Measurements from ENCODE around the gene ID2. TPM values are rescaled to one million over a fixed set of nuclear protein-coding genes. Genes with fewer than 3 reads are reported as not detected.

Gene ID2
- total and polyA plus RNA-seq, 2 experiments from 2014 or later = 612 to 910 TPM

GRCh38 chr2:8671802-8672201 lies 10.1 kb upstream of the ID2 start:
- no peak overlapping the region for H3K27ac ChIP-seq
- H3K4me2 ChIP-seq = no peak overlapping the region
- TF ChIP-seq EZH2phosphoT487 (IDR thresholded peaks at IDR 0.05; ENCODE audit: low read depth, severe bottlenecking, unreplicated experiment) = no peak
- TF ChIP-seq EZH2 (IDR thresholded peaks at IDR 0.05; ENCODE audit: borderline replicate concordance) = no peak
- TF ChIP-seq CTCF (IDR thresholded peaks at IDR 0.05; ENCODE audit: poor library complexity) = no peak
- no peaks in the 10 kb centered on the region for H3K9me2 ChIP-seq (replicated peaks; ENCODE audit: insufficient read depth)
- no peaks in the 10 kb centered on the region for H4K20me1 ChIP-seq (ENCODE audit: insufficient read depth, poor library complexity, severe bottlenecking)
- no peak for DNase-seq (ENCODE audit: low spot score)
- 92% methylated on average over 3 of the region's 3 CpGs for WGBS (ENCODE audit: low lambda C conversion rate, missing lambda C conversion rate)
- H3K4me1 ChIP-seq (ENCODE audit: insufficient read depth) = peaks cover 15% of the 10 kb centered on the region
- peaks cover 15% of the 10 kb centered on the region for H3K9me3 ChIP-seq (ENCODE audit: low read depth)
- no peaks in the 10 kb centered on the region for H3K27me3 ChIP-seq
- no peaks in the 10 kb centered on the region for H3K36me3 ChIP-seq (replicated peaks; ENCODE audit: insufficient read depth, low read depth)
- no peaks in the 10 kb centered on the region for H3K79me2 ChIP-seq
- no peak overlapping the region for H3K4me3 ChIP-seq
- H2AFZ ChIP-seq = no peak overlapping the region

GRCh38 chr2:8672940-8673339 lies 8.9 kb upstream of the ID2 start:
- peaks cover 26% of the 10 kb centered on the region for H3K4me1 ChIP-seq (ENCODE audit: insufficient read depth)
- peaks cover 15% of the 10 kb centered on the region for H3K9me3 ChIP-seq (ENCODE audit: low read depth)
- WGBS (ENCODE audit: low lambda C conversion rate, missing lambda C conversion rate) = 98% methylated on average over 3 of the region's 3 CpGs
- TF ChIP-seq CTCF (IDR thresholded peaks at IDR 0.05; ENCODE audit: poor library complexity) (no peak), EZH2phosphoT487 (IDR thresholded peaks at IDR 0.05; ENCODE audit: low read depth, severe bottlenecking, unreplicated experiment) (no peak), EZH2 (IDR thresholded peaks at IDR 0.05; ENCODE audit: borderline replicate concordance) (no peak)
- H3K9me2 ChIP-seq (replicated peaks; ENCODE audit: insufficient read depth) = no peaks in the 10 kb centered on the region
- H2AFZ ChIP-seq = no peak overlapping the region
- H4K20me1 ChIP-seq (ENCODE audit: insufficient read depth, poor library complexity, severe bottlenecking) = no peaks in the 10 kb centered on the region
- H3K79me2 ChIP-seq = no peaks in the 10 kb centered on the region
- no peaks in the 10 kb centered on the region for H3K36me3 ChIP-seq (replicated peaks; ENCODE audit: insufficient read depth, low read depth)
- H3K4me2 ChIP-seq = no peak overlapping the region
- no peak overlapping the region for H3K27ac ChIP-seq
- H3K4me3 ChIP-seq = no peak overlapping the region
- no peak for DNase-seq (ENCODE audit: low spot score)
- no peaks in the 10 kb centered on the region for H3K27me3 ChIP-seq

- Histone ChIP-seq H3K4me3 (no peak overlapping the region), H3K27me3 (no peaks in the 10 kb centered on the region), H3K9me2 (replicated peaks; ENCODE audit: insufficient read depth) (no peaks in the 10 kb centered on the region), H3K27ac (no peak overlapping the region), H4K20me1 (ENCODE audit: insufficient read depth, poor library complexity, severe bottlenecking) (no peaks in the 10 kb centered on the region), H3K36me3 (replicated peaks; ENCODE audit: insufficient read depth, low read depth) (no peaks in the 10 kb centered on the region), H3K9me3 (ENCODE audit: low read depth) (peaks cover 15% of the 10 kb centered on the region), H3K4me1 (ENCODE audit: insufficient read depth) (peaks cover 30% of the 10 kb centered on the region), H3K79me2 (no peaks in the 10 kb centered on the region), H3K4me2 (no peak overlapping the region), H2AFZ (no peak overlapping the region)
- no peak for DNase-seq (ENCODE audit: low spot score)
- 100% methylated on average over 3 of the region's 3 CpGs for WGBS (ENCODE audit: low lambda C conversion rate, missing lambda C conversion rate)
- TF ChIP-seq CTCF (IDR thresholded peaks at IDR 0.05; ENCODE audit: poor library complexity) (no peak), EZH2phosphoT487 (IDR thresholded peaks at IDR 0.05; ENCODE audit: low read depth, severe bottlenecking, unreplicated experiment) (no peak), EZH2 (IDR thresholded peaks at IDR 0.05; ENCODE audit: borderline replicate concordance) (no peak)
Measured at GRCh38 chr2:8673381-8673780, 8.5 kb upstream of the ID2 start.
